ENCODE measurements around the gene ANO2.

ANO2 gene

GRCh38 chr12:5637698-5638097 lies 307.4 kb downstream of the ANO2 start:
- no peak overlapping the region for H3K4me3 ChIP-seq (ENCODE audit: low read length)
- no peak for DNase-seq (ENCODE audit: low read depth)
- TF ChIP-seq, protein P1, sequence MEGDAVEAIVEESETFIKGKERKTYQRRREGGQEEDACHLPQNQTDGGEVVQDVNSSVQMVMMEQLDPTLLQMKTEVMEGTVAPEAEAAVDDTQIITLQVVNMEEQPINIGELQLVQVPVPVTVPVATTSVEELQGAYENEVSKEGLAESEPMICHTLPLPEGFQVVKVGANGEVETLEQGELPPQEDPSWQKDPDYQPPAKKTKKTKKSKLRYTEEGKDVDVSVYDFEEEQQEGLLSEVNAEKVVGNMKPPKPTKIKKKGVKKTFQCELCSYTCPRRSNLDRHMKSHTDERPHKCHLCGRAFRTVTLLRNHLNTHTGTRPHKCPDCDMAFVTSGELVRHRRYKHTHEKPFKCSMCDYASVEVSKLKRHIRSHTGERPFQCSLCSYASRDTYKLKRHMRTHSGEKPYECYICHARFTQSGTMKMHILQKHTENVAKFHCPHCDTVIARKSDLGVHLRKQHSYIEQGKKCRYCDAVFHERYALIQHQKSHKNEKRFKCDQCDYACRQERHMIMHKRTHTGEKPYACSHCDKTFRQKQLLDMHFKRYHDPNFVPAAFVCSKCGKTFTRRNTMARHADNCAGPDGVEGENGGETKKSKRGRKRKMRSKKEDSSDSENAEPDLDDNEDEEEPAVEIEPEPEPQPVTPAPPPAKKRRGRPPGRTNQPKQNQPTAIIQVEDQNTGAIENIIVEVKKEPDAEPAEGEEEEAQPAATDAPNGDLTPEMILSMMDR (conservative IDR thresholded peaks at IDR 0.05; ENCODE audit: low read depth, low read length): no peak

GRCh38 chr12:5636907-5637306 lies 308.2 kb downstream of the ANO2 start:
- TF ChIP-seq, protein P1 (conservative IDR thresholded peaks at IDR 0.05; ENCODE audit: low read depth, low read length): no peak
- no peak for DNase-seq (ENCODE audit: low read depth)
- no peak overlapping the region for H3K4me3 ChIP-seq (ENCODE audit: low read length)

DNA sequence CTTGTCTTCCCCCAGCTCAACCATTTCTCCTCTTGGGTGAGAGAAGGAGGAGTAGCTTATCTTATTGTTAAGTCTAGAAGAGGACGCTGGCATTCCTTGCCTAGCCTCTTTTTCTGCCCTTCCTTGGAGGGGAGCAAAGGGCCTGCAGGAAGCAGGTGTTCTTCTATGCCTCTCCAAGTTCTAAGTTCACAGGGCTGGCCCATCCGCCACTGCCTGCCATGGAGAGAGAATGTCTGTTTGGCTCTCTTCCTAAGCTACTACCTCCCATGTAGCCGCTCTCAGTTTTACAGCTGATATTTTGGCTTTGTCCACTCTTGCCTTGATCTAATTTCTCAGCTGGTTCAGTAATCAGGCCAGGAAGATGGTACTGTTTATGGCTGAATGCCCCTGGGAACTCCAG lies 312.0 kb downstream of the ANO2 start:
- DNase-seq (ENCODE audit: low read depth): no peak
- TF ChIP-seq, protein P1 (conservative IDR thresholded peaks at IDR 0.05; ENCODE audit: low read depth, low read length): no peak
- H3K4me3 ChIP-seq (ENCODE audit: low read length): no peak overlapping the region

DNA sequence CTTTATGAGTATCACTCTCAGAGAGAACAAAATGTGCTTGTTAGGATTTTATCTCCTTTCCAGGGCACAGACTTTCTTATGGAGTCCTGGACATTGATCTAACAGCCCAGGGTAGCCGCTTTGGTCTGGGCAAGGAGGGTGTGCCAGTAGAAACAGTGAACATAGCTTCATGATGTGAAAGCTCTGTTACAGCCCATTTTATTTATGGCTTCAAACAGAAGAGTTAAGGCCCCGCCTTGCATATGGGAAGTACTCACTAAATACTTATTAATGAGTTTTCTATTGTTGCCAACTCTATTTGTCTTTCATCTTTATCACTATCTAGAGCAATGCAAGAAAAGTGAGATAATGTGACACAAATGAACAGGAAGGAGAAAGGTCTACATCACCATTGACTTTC lies 312.6 kb downstream of the ANO2 start:
- no peak for DNase-seq (ENCODE audit: low read depth)
- no peak overlapping the region for H3K4me3 ChIP-seq (ENCODE audit: low read length)
- TF ChIP-seq, protein P1 (conservative IDR thresholded peaks at IDR 0.05; ENCODE audit: low read depth, low read length): no peak

DNA sequence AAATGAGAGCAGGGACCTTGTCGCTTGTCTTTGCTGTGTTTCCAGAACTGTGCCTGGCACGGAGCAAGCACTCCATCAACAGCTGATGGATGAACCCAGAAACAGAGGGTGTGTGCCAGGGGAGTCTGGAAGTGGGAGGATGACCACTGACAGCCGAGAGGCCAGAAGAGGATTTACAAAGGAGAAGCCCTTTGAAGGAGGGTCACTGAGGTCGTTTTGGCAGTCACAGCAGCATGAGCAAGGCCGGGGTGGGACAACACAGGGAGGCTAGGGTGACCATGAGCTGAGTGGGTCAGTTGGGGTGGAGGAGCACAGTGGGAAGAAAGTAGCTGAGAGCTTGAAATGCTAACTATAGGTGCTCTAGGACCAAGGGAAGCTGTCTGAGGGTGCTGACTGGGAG lies 313.6 kb downstream of the ANO2 start:
- TF ChIP-seq, protein P1 (conservative IDR thresholded peaks at IDR 0.05; ENCODE audit: low read depth, low read length): no peak
- no peak overlapping the region for H3K4me3 ChIP-seq (ENCODE audit: low read length)
- DNase-seq (ENCODE audit: low read depth): no peak

GRCh38 chr12:5630726-5631125 lies 314.3 kb downstream of the ANO2 start:
- DNase-seq (ENCODE audit: low read depth): no peak
- H3K4me3 ChIP-seq (ENCODE audit: low read length): no peak overlapping the region
- TF ChIP-seq, protein P1 (conservative IDR thresholded peaks at IDR 0.05; ENCODE audit: low read depth, low read length): no peak

- TF ChIP-seq, protein P1 (conservative IDR thresholded peaks at IDR 0.05; ENCODE audit: low read depth, low read length): no peak
- DNase-seq (ENCODE audit: low read depth): no peak
Measured at GRCh38 chr12:5628501-5628900, 316.6 kb downstream of the ANO2 start.

More at GRCh38 chr12:5628501-5628900, 316.6 kb downstream of the ANO2 start:
- H3K4me3 ChIP-seq (ENCODE audit: low read length): no peak overlapping the region
